GM11168 (cell line): ENCODE data around the gene CAPN5.

Experiments
- in situ Hi-C: fragments of 300-500 bp; cut with MboI; formaldehyde crosslinking; loops from one replicate; pipeline ENCODE4 v1.12.0; 2022; ENCODE audit warnings: low sequenced_read_pairs; ENCODE audit not compliant: unreplicated experiment

The CAPN5 gene

GRCh38 chr11:77126156-77126775, 59.5 kb downstream of the CAPN5 start:
- in situ Hi-C loops, result no loop called here

DNA sequence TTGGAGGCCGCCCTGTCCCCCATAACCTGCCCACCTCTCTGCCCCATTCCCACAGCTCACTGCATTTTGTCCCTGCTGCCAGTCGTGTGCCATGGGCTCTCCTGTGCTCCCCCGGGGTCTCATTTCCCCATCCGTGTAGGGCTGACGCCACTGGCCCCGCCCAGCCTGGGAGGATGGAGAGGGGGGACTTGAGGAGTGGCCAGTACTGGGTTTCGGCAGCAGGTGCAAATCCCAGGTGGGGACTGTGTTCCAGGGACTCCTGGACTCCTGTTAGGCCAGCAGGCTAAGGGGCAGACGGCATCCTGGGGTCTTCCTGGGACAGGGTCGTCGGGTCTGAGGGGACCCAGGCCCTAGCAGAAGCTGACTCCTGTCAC, 60.1 kb downstream of the CAPN5 start:
- in situ Hi-C loops, result no loop called here

- in situ Hi-C loops, result no loop called here
Observed at GRCh38 chr11:77127235-77127911, 60.6 kb downstream of the CAPN5 start.

GRCh38 chr11:77127920-77128691, 61.3 kb downstream of the CAPN5 start, which contains the start of gene MYO7A:
TSS of gene MYO7A (plus strand) at chr11:77128246. CDS start at chr11:77130635, 2,389 bp downstream.
- in situ Hi-C loops, result no loop called here

DNA sequence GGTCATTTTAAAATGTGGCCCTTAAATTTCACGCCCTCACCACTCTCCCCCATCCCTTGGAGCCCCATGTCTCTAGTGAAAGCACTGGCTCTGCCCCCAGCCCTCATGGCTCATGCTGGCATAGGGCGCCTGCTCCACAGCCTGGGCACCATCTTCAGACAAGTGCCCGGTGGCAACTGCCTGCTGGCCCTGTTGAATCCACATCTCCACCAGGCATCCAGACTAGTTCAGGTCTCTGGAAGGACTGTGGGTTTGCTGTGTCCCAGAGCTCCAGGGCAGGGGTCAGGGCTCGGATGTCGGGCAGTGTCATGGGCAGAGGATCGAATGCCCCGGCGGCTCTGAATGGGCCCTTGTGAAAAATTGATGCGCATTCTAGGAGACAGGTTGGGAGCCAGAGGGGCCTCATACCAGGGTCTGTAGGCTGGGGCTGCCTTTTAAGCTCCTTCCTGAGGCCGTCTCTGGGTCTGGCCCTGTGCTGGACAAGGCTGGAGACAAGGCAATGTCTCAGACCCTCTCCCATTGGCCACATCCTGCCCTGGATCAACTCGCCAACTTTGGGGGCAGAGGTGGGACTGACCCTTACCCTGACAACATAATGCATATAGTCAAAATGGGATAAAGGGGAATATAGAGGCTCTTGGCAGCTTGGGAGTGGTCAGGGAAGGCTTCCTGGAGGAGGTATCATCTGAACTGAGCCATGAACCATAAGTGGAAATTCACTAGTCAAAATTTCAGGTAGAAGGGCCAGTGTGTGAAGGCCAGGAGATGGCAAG, 62.5 kb downstream of the CAPN5 start:
- in situ Hi-C loops, result no loop called here

DNA sequence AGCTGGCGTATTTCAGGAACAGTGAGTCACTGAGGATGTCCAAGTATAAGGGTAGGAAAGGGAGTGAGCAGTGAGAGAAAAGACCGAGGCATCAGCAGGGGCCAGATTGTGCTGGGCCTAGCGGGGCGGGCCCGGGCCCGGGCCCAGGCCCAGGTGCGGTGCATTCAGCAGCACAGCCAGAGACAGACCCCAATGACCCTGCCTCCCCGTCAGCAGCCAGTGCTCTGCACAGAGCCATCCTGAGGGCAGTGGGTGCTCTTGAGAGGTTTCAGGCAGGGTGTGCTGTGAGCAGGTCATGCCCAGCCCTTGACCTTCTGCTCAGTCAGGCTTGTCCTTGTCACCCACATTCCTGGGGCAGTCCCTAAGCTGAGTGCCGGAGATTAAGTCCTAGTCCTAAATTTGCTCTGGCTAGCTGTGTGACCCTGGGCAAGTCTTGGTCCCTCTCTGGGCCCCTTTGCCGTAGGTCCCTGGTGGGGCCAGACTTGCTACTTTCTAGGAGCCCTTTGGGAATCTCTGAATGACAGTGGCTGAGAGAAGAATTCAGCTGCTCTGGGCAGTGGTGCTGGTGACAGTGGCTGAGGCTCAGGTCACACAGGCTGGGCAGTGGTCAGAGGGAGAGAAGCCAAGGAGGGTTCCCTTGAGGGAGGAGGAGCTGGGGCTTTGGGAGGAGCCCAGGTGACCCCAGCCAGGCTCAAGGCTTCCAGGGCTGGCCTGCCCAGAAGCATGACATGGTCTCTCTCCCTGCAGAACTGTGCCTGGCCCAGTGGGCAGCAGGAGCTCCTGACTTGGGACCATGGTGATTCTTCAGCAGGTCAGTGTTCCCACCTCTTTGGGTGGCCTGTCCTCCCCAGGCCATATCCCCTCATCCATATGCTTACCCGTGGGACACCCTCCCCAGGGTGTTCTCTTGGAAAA, 63.3 kb downstream of the CAPN5 start:
- in situ Hi-C loops, result no loop called here

DNA sequence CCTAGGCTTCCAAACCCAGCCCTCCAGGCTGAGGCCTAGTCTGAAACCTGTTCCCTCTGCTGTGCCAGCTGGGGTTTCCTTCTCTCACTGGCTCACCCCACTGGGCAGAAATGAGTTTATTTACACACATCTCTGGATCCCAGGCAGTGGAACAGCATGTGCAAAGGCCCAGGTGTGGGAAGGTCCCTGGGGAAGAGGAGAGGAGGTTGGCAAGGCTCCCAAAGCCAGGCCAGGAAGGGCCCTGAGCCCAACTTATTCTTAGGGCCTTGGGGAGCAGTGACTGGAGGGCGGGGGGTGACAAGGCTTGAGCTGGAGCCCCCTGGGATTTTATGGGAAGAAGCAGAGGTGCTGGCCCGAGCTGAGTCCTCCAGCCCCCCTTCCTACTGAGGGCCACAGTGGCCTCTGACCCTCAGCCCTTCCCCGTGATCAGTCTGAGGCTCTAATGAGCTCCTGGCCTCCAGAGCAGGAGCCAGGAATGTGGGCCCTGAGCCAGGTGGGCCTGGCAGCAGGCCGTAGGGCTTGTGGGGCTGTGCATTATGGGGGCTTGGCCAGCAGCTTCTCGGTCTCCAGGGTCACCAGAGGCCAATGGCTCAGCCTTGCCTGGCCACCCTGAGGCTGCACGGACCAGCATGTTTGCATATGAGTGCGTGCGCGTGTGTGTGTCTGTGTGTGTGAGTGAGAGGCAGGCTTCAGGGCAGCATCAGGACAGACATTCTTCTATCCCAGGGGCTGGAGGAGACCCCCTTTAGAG, 64.2 kb downstream of the CAPN5 start:
- in situ Hi-C loops, result no loop called here

GRCh38 chr11:77131560-77131959, 64.8 kb downstream of the CAPN5 start:
- in situ Hi-C loops, result no loop called here

GRCh38 chr11:77135069-77135468, 68.3 kb downstream of the CAPN5 start:
- in situ Hi-C loops, result no loop called here

GRCh38 chr11:77136074-77136473, 69.3 kb downstream of the CAPN5 start:
- in situ Hi-C loops, result no loop called here

GRCh38 chr11:77136784-77137420, 70.1 kb downstream of the CAPN5 start:
- in situ Hi-C loops, result no loop called here

DNA sequence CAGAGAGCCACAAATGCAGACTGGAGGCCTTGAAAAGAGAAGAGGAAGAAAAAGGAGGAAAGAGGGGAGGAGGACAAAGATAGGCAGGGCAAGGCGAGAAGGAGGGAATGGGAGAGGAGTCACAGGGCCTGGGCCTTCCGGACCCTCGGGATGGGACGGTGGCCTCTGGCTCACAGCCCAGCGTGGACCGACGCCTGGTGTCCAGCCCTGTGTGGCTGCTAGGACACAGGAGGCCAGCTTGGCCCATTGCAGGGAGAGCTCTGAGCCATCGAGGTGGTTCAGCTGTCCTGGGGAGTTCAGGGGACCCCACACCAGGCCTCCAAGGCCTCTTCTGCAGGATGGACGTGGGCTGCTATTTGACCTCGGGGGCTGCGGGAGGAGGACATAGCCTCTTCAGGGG, 70.7 kb downstream of the CAPN5 start:
- in situ Hi-C loops, result no loop called here

- in situ Hi-C loops, result no loop called here
Observed at GRCh38 chr11:77138106-77138649, 71.4 kb downstream of the CAPN5 start.

- in situ Hi-C loops, result no loop called here
Observed at GRCh38 chr11:77139201-77139600, 72.4 kb downstream of the CAPN5 start.

DNA sequence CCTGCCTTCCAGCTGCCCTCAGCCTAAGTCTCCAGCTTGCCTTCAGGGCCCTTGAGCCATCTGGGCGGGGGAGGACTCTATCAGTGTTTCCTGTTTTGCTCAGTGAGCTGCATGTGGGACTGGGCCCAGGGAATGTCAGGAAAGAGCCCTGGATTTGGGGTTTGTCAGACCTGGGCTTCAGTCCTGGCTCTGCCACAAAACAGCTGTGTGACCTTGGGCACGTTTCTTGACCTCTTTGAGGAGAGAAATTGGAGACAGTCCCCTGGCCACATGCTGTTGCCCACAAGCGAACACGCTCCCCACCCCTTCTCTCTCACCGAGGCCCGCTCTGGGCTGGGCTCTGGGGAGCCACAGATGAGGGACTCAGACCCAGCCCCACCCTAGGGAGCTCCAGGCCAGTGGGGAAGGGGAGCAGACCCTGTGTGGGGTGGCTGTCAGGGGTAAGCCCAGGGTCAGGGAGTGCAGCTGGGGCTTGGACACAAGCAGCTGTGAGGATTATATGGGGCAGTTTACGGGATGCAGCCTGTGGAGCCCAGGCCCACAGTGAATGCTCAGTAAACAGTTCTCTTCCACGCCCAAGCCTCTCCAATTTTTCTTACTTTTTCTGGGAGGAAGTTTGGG, 73.6 kb downstream of the CAPN5 start:
- in situ Hi-C loops, result no loop called here

DNA sequence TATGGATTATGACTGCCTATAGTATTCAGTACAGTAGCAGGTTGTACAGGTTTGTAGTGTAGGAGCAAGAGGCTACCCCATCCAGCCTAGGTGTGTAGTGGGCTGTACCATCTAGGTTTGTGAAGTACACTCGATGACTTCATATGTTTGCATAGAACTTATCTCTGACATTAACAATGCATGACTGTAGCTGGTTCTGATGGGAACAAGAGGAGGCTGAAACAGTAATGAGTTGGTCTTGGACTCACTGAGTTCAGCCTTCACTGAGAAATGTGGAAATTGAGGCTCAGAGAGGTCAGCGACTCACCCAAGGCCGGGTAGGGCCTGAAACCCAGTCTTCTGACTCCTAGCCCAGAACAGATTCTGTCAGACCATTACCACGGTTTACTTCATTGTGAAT, 74.3 kb downstream of the CAPN5 start:
- in situ Hi-C loops, result no loop called here

- in situ Hi-C loops, result no loop called here
Observed at GRCh38 chr11:77141475-77141874, 74.7 kb downstream of the CAPN5 start.
